ENCODE data around the gene ARHGAP25. TPM values are rescaled to one million over a fixed set of nuclear protein-coding genes. Genes with fewer than 3 reads are reported as not detected.

Gene ARHGAP25
- total and polyA plus RNA-seq, 9 donors = 8.5 to 30.5 (median 13.0) TPM

- DNase-seq = no peak
- intact Hi-C loops (cut with DNase I) = no loop called here
- Histone ChIP-seq H3K4me1 (ENCODE audit: insufficient read depth) (no peaks in the 10 kb centered on the region), H3K27ac (no peak overlapping the region), H3K27me3 (no peaks in the 10 kb centered on the region), H3K9me3 (no peaks in the 10 kb centered on the region), H3K36me3 (no peaks in the 10 kb centered on the region), H3K4me3 (no peak overlapping the region)
- 86 to 88% (median 87%) methylated on average over 6 of the region's 6 CpGs for WGBS, 3 donors
- TF ChIP-seq POLR2A (IDR thresholded peaks at IDR 0.05) (no peak), EP300 (IDR thresholded peaks at IDR 0.05) (no peak), CTCF (IDR thresholded peaks at IDR 0.05) (no peak)
Observed at GRCh38 chr2:68727683-68728375, 6.8 kb upstream of the ARHGAP25 start.

DNA sequence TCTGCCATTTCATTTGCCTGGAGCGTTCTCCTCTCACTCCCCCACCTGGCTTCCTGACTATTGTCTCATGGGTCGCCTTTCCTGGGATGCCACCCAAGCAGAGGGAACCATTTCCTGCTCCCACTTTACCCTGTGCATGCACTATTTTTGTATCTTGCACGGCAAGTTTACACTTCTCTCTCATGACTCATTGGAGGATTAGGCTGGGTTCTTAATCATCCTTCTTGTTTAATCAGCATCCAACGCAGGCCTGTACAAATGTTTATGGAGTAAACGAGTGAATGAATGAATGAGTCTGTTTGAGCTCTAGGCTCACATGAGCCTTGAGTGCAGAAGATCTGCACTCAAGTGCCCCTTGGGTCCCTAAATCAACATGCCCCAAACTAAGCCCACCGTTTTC lies 3.8 kb upstream of the ARHGAP25 start:
- no peak for TF ChIP-seq CTCF (IDR thresholded peaks at IDR 0.05)
- TF ChIP-seq EP300 (IDR thresholded peaks at IDR 0.05) = no peak
- no peak for TF ChIP-seq POLR2A (IDR thresholded peaks at IDR 0.05)
- no peaks in the 10 kb centered on the region for H3K36me3 ChIP-seq
- WGBS, 3 donors = 38 to 51% (median 42%) methylated on average over 6 of the region's 6 CpGs
- no peaks in the 10 kb centered on the region for H3K27me3 ChIP-seq
- no peak overlapping the region for H3K4me3 ChIP-seq
- no peak for DNase-seq
- H3K27ac ChIP-seq = no peak overlapping the region
- no peaks in the 10 kb centered on the region for H3K4me1 ChIP-seq (ENCODE audit: insufficient read depth)
- no peaks in the 10 kb centered on the region for H3K9me3 ChIP-seq
- intact Hi-C loops (cut with DNase I) = no loop called here

DNA sequence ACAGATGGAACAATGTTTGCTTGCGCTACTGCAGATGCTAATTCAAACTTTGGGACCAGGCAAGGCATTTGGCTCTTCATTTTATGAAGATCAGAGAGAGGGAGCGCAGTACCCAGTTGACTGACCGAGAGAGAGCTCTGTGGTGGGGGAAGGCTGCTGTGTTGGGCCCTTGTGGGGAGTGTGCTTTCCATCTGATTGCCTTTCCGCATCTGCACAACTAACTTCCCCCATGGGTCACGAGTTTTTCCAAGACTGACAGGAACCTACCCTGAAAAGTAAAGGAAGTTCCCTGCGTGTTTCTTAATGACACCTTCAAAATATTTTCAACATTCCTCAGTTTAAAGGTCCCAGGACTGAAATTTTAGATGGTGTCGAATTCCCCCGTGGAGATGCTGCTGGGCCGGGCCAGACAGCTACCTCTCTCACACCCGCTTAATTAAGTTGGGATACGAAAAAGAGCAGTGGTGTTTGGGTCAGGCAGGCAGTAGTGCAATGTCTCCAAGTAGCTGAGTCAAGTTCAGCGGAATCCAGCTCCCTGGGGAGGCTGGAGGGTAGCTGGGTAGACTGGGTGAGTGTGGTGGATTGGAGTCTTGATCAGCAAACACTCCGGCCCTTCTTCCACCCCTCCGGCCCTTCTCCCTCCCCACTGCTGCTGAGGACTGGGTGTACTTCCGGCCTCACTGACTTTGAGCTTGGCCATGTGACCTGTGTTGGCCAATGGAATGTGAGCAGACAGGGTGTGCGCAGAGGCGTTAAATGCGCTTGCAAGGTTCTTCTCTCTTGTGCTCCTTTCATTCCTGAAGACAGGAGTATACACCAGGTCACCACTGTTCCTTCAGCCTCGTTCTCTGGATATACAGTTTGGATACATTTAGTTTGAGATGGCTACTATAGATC lies 2.3 kb upstream of the ARHGAP25 start:
- H3K4me1 ChIP-seq (ENCODE audit: insufficient read depth) = no peaks in the 10 kb centered on the region
- H3K9me3 ChIP-seq = no peaks in the 10 kb centered on the region
- intact Hi-C loops (cut with DNase I) = no loop called here
- H3K36me3 ChIP-seq = no peaks in the 10 kb centered on the region
- no peak overlapping the region for H3K27ac ChIP-seq
- no peaks in the 10 kb centered on the region for H3K27me3 ChIP-seq
- DNase-seq = no peak
- no peak for TF ChIP-seq POLR2A (IDR thresholded peaks at IDR 0.05)
- TF ChIP-seq CTCF (IDR thresholded peaks at IDR 0.05) = no peak
- TF ChIP-seq EP300 (IDR thresholded peaks at IDR 0.05) = no peak
- 93 to 95% (median 94%) methylated on average over 19 of the region's 19 CpGs for WGBS, 3 donors
- H3K4me3 ChIP-seq = no peak overlapping the region

- intact Hi-C loops (cut with DNase I) = no loop called here
- 88 to 93% (median 90%) methylated on average over 4 of the region's 4 CpGs for WGBS, 3 donors
- Histone ChIP-seq H3K4me3 (no peak overlapping the region), H3K27ac (no peak overlapping the region), H3K27me3 (no peaks in the 10 kb centered on the region), H3K9me3 (no peaks in the 10 kb centered on the region), H3K36me3 (no peaks in the 10 kb centered on the region), H3K4me1 (ENCODE audit: insufficient read depth) (no peaks in the 10 kb centered on the region)
- TF ChIP-seq EP300 (IDR thresholded peaks at IDR 0.05) (no peak), POLR2A (IDR thresholded peaks at IDR 0.05) (no peak), CTCF (IDR thresholded peaks at IDR 0.05) (no peak)
- no peak for DNase-seq
Observed at GRCh38 chr2:68733365-68733764, 1.2 kb upstream of the ARHGAP25 start.
